GM12878 (cell line): ENCODE results near the gene GARNL3. TPM values are rescaled to one million over a fixed set of nuclear protein-coding genes. Genes with fewer than 3 reads are reported as not detected.

Experiments used
- ATAC-seq: fragments of 200-7000 bp; cut with Tn5 transposase; 3 replicates; pipeline ENCODE4 v1.9.1; 2020; ENCODE audit warnings: mild to moderate bottlenecking, moderate library complexity
- BruUV-seq: library from RNA; stranded (reverse); fragments of 400-500 nt; replicated peaks from 2 replicates; lab custom pipeline; 2021; lab: Mats Ljungman, UMichigan
- CTCF ChIA-PET: fragments of 300-600 bp; sonication (Branson Sonifier 250); formaldehyde crosslinking; extraction: SDS; loops from one replicate; lab custom pipeline; 2021; ENCODE audit warnings: inconsistent platforms; lab: Yijun Ruan, JAX
- POLR2A ChIA-PET: fragments of 350-600 bp; formaldehyde crosslinking; extraction: SDS; loops from one replicate; lab custom pipeline; 2021; ENCODE audit warnings: inconsistent platforms; lab: Charles Lee
- RAD21 ChIA-PET: fragments of 300-600 bp; sonication (Branson Sonifier 250); formaldehyde crosslinking; loops from one replicate; lab custom pipeline; 2023; ENCODE audit warnings: antibody characterized with exemption; ENCODE audit not compliant: unreplicated experiment; lab: Charles Lee
- SMC1A ChIA-PET: fragments of 300-600 bp; sonication (Branson Sonifier 250); formaldehyde crosslinking; loops from one replicate; lab custom pipeline; 2023; ENCODE audit not compliant: unreplicated experiment, uncharacterized antibody; lab: Charles Lee
- DNase-seq: peaks from one replicate; pipeline ENCODE4 v3.0.0-alpha.2; 2011; ENCODE audit warnings: low read depth, low spot score
- FAIRE-seq: peaks from 3 replicates; lab custom pipeline; 2011; peaks lifted over from hg19 to GRCh38; lab: Jason Lieb, UNC
- H2AFZ ChIP-seq: 2 replicates; pipeline ENCODE4 v1.6.0; 2011; ENCODE audit warnings: low read depth, low read length, control low read depth; ENCODE audit not compliant: control insufficient read depth
- H3K27ac ChIP-seq: 2 replicates; pipeline ENCODE4 v1.5.1; 2011; ENCODE audit warnings: control low read depth; ENCODE audit not compliant: control insufficient read depth, insufficient read depth
- H3K27me3 ChIP-seq, 2 experiments: replicated peaks in 1 of 2; 2 replicates each; pipeline versions ENCODE4 v1.6.0 to v1.6.1; 2011; ENCODE audit warnings: low read length in 1 of 2; ENCODE audit not compliant: control insufficient read depth in 2 of 2, insufficient read depth in 2 of 2
- H3K36me3 ChIP-seq, 2 experiments: 2 replicates each; pipeline ENCODE4 v1.5.1; 2011; ENCODE audit warnings: low read length in 1 of 2; ENCODE audit not compliant: control insufficient read depth in 2 of 2, insufficient read depth in 2 of 2
- H3K4me1 ChIP-seq: 2 replicates; pipeline ENCODE4 v1.6.1; 2011; ENCODE audit warnings: mild to moderate bottlenecking, low read length, moderate library complexity, mixed read lengths; ENCODE audit not compliant: control insufficient read depth, insufficient read depth
- H3K4me2 ChIP-seq: 2 replicates; pipeline ENCODE4 v1.6.0; 2011; ENCODE audit warnings: control low read depth; ENCODE audit not compliant: control insufficient read depth, insufficient read depth
- H3K4me3 ChIP-seq: fragments of 200-600 bp; sonication (generic); 2 replicates; pipeline ENCODE4 v1.5.1; 2016
- H3K79me2 ChIP-seq: 2 replicates; pipeline ENCODE4 v1.6.0; 2011; ENCODE audit warnings: low read length; ENCODE audit not compliant: control insufficient read depth, insufficient read depth
- H3K9ac ChIP-seq: 2 replicates; pipeline ENCODE4 v1.8.0; 2011; ENCODE audit warnings: low read length, control low read depth, mixed read lengths; ENCODE audit not compliant: control insufficient read depth, insufficient read depth
- H3K9me3 ChIP-seq: replicated peaks from 3 replicates; pipeline ENCODE4 v1.5.1; 2011; ENCODE audit warnings: mild to moderate bottlenecking, low read length; ENCODE audit not compliant: control insufficient read depth, insufficient read depth
- H4K20me1 ChIP-seq: 2 replicates; pipeline ENCODE4 v1.6.0; 2011; ENCODE audit not compliant: control insufficient read depth, insufficient read depth
- CBX3 ChIP-seq: fragments of 200-600 bp; sonication (generic); IDR thresholded peaks from 2 replicates; pipeline ENCODE4 v1.6.1; 2016; ENCODE audit warnings: low read depth, borderline replicate concordance
- CBX5 ChIP-seq: sonication (generic); IDR thresholded peaks from 2 replicates; pipeline ENCODE4 v1.6.1; 2016; ENCODE audit warnings: low read depth, moderate library complexity, mild to moderate bottlenecking, inconsistent platforms
- HCFC1 ChIP-seq: fragments of 150-350 bp; IDR thresholded peaks from 2 replicates; pipeline ENCODE4 v1.6.1; 2014; ENCODE audit warnings: low read length
- HDAC6 ChIP-seq: fragments of 200-600 bp; sonication (generic); IDR thresholded peaks from one replicate; pipeline ENCODE4 v1.8.0; 2017; ENCODE audit warnings: antibody characterized with exemption; ENCODE audit not compliant: unreplicated experiment
- KDM1A ChIP-seq: fragments of 200-600 bp; sonication (generic); IDR thresholded peaks from 2 replicates; pipeline ENCODE4 v1.6.1; 2016; ENCODE audit warnings: borderline replicate concordance
- PAX8 ChIP-seq: fragments of 450-650 bp; IDR thresholded peaks from 2 replicates; pipeline ENCODE4 v1.6.1; 2017; ENCODE audit warnings: mild to moderate bottlenecking, moderate library complexity
- RBBP5 ChIP-seq: fragments of 200-600 bp; sonication (generic); conservative IDR thresholded peaks from 2 replicates; pipeline ENCODE4 v1.6.1; 2016
- SIX5 ChIP-seq: IDR thresholded peaks from 2 replicates; pipeline ENCODE4 v1.6.1; 2011; ENCODE audit warnings: mild to moderate bottlenecking, low read depth, low read length, moderate library complexity; ENCODE audit not compliant: severe bottlenecking
- SMAD5 ChIP-seq: IDR thresholded peaks from 2 replicates; pipeline ENCODE4 v1.6.1; 2016; ENCODE audit warnings: antibody characterized with exemption, low read depth
- STAT3 ChIP-seq: IDR thresholded peaks from 2 replicates; pipeline ENCODE4 v1.6.1; 2011; ENCODE audit warnings: low read depth, low read length, improper control_type of control experiment
- TCF12 ChIP-seq: IDR thresholded peaks from 2 replicates; pipeline ENCODE4 v1.6.1; 2011; ENCODE audit warnings: low read depth, mild to moderate bottlenecking, low read length
- WGBS: methylation state at CpG from one replicate; pipeline ENCODE4 v1.1.6; 2016; ENCODE audit warnings: low lambda C conversion rate; ENCODE audit not compliant: insufficient replicate concordance, insufficient coverage; ENCODE audit errors: missing lambda C conversion rate; 5-methylcytosine and 5-hydroxymethylcytosine counted together
- in situ Hi-C: fragments of 300-500 bp; cut with MboI; formaldehyde crosslinking; loops from 9 replicates; pipeline ENCODE4 v1.14.3; 2018; ENCODE audit warnings: mixed read lengths
- intact Hi-C: fragments of 100-400 bp; cut with micrococcal nuclease; formaldehyde crosslinking; loops from one replicate; pipeline ENCODE4 v1.14.2; 2022; ENCODE audit not compliant: unreplicated experiment
- polyA plus RNA-seq, 11 experiments: library from polyadenylated mRNA; depleted of rRNA in 4 of 11; unstranded in 6 of 11; stranded (reverse) in 5 of 11; fragments of >200 nt; fragmentation: Nextera tagmentation in 4 of 11; fragmentation: Illumina TruSeq in 1 of 11; extraction: Ambion mirVana in 4 of 11; extraction: Trizol in 1 of 11; gene quantifications; 1 replicate in 1 of 11; 2 replicates in 10 of 11; pipeline versions ENCODE4 v1.2.1 to v1.2.3, GENCODE V29; 2011 to 2016; ENCODE audit warnings: inconsistent platforms in 2 of 11, missing spikeins in 2 of 11, low read depth in 1 of 11
- total RNA-seq, 4 experiments: library from RNA; depleted of rRNA in 3 of 4; stranded (reverse); fragments of >200 nt in 3 of 4; fragmentation: Illumina TruSeq in 1 of 4; extraction: Trizol in 1 of 4; gene quantifications; 2 replicates each; pipeline versions ENCODE4 v1.2.1 to v1.2.3, GENCODE V29; 2013 to 2021
- TF ChIP-seq, protein P1 (sequence below): IDR thresholded peaks from 2 replicates; pipeline ENCODE4 v1.6.1; 2011; ENCODE audit warnings: borderline replicate concordance, low read depth, mild to moderate bottlenecking, moderate library complexity, low read length; ENCODE audit not compliant: insufficient read depth, poor library complexity, severe bottlenecking

Gene GARNL3
- total and polyA plus RNA-seq, 10 of the 15 experiments (the other 5 are each of a cell fraction or from before 2014, with no cell fraction given) = 0.89 to 13.2 (median 6.3) TPM

DNA sequence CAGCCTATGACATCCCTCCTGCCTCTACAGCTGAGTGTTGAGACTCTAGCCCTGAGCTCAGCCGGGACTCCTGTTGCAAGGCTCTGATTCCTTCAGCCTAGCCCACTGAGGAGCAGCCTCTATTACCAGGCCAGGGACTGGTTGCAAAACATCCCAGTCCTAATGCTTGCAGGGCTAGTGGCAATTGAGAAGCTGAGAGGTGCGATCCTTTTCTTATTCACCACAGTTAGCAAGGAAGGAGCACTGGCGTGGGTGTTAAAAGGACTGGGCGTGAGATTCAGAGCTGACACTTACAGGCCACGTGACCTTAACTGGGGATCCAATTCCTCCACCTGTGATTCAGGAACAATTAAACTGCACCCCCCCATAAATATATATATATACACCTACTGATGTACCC lies 58.8 kb downstream of the GARNL3 start (continued):
- no peak for TF ChIP-seq CBX5
- no peak for TF ChIP-seq PAX8
- no peak for TF ChIP-seq SMAD5
- TF ChIP-seq, protein P1, sequence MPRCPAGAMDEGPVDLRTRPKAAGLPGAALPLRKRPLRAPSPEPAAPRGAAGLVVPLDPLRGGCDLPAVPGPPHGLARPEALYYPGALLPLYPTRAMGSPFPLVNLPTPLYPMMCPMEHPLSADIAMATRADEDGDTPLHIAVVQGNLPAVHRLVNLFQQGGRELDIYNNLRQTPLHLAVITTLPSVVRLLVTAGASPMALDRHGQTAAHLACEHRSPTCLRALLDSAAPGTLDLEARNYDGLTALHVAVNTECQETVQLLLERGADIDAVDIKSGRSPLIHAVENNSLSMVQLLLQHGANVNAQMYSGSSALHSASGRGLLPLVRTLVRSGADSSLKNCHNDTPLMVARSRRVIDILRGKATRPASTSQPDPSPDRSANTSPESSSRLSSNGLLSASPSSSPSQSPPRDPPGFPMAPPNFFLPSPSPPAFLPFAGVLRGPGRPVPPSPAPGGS = no peak
- TF ChIP-seq TCF12 = no peak
- TF ChIP-seq SIX5 = no peak
- no peak for TF ChIP-seq STAT3
- no peak for TF ChIP-seq RBBP5
- no peak for TF ChIP-seq CBX3
- no peak for TF ChIP-seq KDM1A

DNA sequence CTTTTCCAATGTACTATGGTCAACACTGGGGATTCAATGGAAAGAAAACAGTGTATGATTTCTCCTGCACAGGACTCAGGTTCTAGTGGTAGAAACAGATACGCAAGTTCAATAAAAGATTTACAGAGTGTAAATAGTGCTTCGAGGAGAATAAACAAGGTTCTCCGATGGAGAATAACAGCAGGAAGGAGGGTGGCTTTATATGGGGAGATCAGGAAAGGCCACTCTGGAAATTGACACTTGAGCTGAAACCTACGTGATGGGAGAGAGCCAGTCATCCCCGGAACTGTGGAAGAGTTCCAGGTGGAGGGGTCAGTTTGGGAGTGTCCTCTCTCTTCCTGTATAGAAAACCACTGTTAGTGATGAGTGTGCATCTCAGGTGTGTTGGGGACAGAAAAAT lies 65.9 kb downstream of the GARNL3 start:
- SMC1A ChIA-PET = no interaction called here
- Histone ChIP-seq H2AFZ (no peak overlapping the region), H4K20me1 (no peaks in the 10 kb centered on the region), H3K9me3 (no peaks in the 10 kb centered on the region), H3K4me2 (no peak overlapping the region), H3K9ac (no peak overlapping the region), H3K79me2 (no peaks in the 10 kb centered on the region), H3K27ac (no peak overlapping the region), H3K4me1 (no peaks in the 10 kb centered on the region), H3K36me3 (no peaks in the 10 kb centered on the region; a peak in 1 of 4 replicates), H3K27me3 (no peaks in the 10 kb centered on the region), H3K4me3 (no peak overlapping the region)
- POLR2A ChIA-PET = no interaction called here
- in situ Hi-C loops = no loop called here
- ATAC-seq (no peak), FAIRE-seq (no peak), DNase-seq (no peak)
- BruUV-seq = no TSS peak
- RAD21 ChIA-PET = no interaction called here
- TF ChIP-seq HDAC6 (no peak), HCFC1 (no peak)
- intact Hi-C loops = no loop called here
- WGBS = 96% methylated on average over 5 of the region's 5 CpGs
- CTCF ChIA-PET = no interaction called here
